ENCODE results near the gene PITPNC1. TPM values are rescaled to one million over a fixed set of nuclear protein-coding genes. Genes with fewer than 3 reads are reported as not detected.
A peak's percentile ranks its signal among the peaks of the same experiment; 100 is the strongest.

Gene PITPNC1
- total and polyA plus RNA-seq, 2 of the 13 experiments (the other 11 are each of a cell fraction or from before 2014, with no cell fraction given), result 4.1 to 5.7 TPM

DNA sequence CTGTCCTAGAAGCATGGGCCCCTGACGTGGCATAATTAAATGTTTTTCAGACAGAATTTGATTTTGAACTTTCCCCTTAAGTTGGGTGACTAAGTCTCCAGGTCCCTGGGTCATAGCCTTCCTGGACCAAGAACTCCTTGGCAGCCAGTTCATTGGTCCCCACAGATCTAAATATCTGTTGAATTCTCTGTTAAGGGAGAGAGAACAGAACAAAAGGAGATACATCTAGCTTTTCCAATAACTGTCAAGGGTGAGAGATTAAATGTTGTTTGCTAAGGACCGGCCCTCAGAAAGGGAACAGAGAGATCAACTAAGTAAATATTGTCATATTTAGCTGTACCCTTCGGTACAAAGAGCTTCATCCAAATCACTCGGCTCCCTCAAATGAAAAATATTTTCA, 262.5 kb downstream of the PITPNC1 start (continued):
- TF ChIP-seq, protein P1, sequence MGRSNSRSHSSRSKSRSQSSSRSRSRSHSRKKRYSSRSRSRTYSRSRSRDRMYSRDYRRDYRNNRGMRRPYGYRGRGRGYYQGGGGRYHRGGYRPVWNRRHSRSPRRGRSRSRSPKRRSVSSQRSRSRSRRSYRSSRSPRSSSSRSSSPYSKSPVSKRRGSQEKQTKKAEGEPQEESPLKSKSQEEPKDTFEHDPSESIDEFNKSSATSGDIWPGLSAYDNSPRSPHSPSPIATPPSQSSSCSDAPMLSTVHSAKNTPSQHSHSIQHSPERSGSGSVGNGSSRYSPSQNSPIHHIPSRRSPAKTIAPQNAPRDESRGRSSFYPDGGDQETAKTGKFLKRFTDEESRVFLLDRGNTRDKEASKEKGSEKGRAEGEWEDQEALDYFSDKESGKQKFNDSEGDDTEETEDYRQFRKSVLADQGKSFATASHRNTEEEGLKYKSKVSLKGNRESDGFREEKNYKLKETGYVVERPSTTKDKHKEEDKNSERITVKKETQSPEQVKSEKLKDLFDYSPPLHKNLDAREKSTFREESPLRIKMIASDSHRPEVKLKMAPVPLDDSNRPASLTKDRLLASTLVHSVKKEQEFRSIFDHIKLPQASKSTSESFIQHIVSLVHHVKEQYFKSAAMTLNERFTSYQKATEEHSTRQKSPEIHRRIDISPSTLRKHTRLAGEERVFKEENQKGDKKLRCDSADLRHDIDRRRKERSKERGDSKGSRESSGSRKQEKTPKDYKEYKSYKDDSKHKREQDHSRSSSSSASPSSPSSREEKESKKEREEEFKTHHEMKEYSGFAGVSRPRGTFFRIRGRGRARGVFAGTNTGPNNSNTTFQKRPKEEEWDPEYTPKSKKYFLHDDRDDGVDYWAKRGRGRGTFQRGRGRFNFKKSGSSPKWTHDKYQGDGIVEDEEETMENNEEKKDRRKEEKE (IDR thresholded peaks at IDR 0.05), result no peak
- no peak for TF ChIP-seq MAFK (conservative IDR thresholded peaks at IDR 0.05 in 1 of 2, IDR thresholded peaks at IDR 0.05 in 1 of 2; ENCODE audit: low read length in 2 of 2)
- no peak for TF ChIP-seq SMARCE1 (IDR thresholded peaks at IDR 0.05; ENCODE audit: borderline replicate concordance)
- TF ChIP-seq MXI1 (IDR thresholded peaks at IDR 0.05; ENCODE audit: borderline replicate concordance, low read depth, low read length), result no peak
- no peak; the same call in 1 of the 2 replicates for TF ChIP-seq ZBTB7A (CRISPR knock-in tag; IDR thresholded peaks at IDR 0.05)
- no peak for TF ChIP-seq PCBP1 (IDR thresholded peaks at IDR 0.05; ENCODE audit: borderline replicate concordance, low read depth, low read length)
- TF ChIP-seq RXRB (CRISPR knock-in tag; IDR thresholded peaks at IDR 0.05; ENCODE audit: borderline replicate concordance), result 0 out of 2 replicates have a peak, but pooled peaks have one; percentile 29
- no peak for TF ChIP-seq SNAPC2 (CRISPR knock-in tag; IDR thresholded peaks at IDR 0.05)
- TF ChIP-seq, protein P2, sequence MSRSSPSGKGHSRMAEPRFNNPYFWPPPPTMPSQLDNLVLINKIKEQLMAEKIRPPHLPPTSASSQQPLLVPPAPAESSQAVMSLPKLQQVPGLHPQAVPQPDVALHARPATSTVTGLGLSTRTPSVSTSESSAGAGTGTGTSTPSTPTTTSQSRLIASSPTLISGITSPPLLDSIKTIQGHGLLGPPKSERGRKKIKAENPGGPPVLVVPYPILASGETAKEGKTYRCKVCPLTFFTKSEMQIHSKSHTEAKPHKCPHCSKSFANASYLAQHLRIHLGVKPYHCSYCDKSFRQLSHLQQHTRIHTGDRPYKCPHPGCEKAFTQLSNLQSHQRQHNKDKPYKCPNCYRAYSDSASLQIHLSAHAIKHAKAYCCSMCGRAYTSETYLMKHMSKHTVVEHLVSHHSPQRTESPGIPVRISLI (CRISPR knock-in tag; IDR thresholded peaks at IDR 0.05; ENCODE audit: borderline replicate concordance), result no peak
- TF ChIP-seq KDM5B (CRISPR knock-in tag; IDR thresholded peaks at IDR 0.05; ENCODE audit: borderline replicate concordance), result no peak
- no peak for TF ChIP-seq ZNF225 (CRISPR knock-in tag; IDR thresholded peaks at IDR 0.05)
- TF ChIP-seq MAFG (CRISPR knock-in tag; IDR thresholded peaks at IDR 0.05), result no peak
- no peak for TF ChIP-seq SKI (IDR thresholded peaks at IDR 0.05; ENCODE audit: partially characterized antibody)
- TF ChIP-seq, protein P3, sequence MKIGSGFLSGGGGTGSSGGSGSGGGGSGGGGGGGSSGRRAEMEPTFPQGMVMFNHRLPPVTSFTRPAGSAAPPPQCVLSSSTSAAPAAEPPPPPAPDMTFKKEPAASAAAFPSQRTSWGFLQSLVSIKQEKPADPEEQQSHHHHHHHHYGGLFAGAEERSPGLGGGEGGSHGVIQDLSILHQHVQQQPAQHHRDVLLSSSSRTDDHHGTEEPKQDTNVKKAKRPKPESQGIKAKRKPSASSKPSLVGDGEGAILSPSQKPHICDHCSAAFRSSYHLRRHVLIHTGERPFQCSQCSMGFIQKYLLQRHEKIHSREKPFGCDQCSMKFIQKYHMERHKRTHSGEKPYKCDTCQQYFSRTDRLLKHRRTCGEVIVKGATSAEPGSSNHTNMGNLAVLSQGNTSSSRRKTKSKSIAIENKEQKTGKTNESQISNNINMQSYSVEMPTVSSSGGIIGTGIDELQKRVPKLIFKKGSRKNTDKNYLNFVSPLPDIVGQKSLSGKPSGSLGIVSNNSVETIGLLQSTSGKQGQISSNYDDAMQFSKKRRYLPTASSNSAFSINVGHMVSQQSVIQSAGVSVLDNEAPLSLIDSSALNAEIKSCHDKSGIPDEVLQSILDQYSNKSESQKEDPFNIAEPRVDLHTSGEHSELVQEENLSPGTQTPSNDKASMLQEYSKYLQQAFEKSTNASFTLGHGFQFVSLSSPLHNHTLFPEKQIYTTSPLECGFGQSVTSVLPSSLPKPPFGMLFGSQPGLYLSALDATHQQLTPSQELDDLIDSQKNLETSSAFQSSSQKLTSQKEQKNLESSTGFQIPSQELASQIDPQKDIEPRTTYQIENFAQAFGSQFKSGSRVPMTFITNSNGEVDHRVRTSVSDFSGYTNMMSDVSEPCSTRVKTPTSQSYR (CRISPR knock-in tag; IDR thresholded peaks at IDR 0.05; ENCODE audit: borderline replicate concordance), result no peak
- TF ChIP-seq ZNF816 (CRISPR knock-in tag; IDR thresholded peaks at IDR 0.05; ENCODE audit: borderline replicate concordance), result no peak
- 0 out of 2 replicates have a peak, but pooled peaks have one; percentile 30 for TF ChIP-seq SAP130 (CRISPR knock-in tag; IDR thresholded peaks at IDR 0.05; ENCODE audit: low read depth)
- TF ChIP-seq RBAK (CRISPR knock-in tag; IDR thresholded peaks at IDR 0.05), result no peak
- TF ChIP-seq ZNF3 (CRISPR knock-in tag; IDR thresholded peaks at IDR 0.05), result no peak
- TF ChIP-seq ZNF432 (CRISPR knock-in tag; IDR thresholded peaks at IDR 0.05; ENCODE audit: borderline replicate concordance), result no peak
- TF ChIP-seq, protein P4, sequence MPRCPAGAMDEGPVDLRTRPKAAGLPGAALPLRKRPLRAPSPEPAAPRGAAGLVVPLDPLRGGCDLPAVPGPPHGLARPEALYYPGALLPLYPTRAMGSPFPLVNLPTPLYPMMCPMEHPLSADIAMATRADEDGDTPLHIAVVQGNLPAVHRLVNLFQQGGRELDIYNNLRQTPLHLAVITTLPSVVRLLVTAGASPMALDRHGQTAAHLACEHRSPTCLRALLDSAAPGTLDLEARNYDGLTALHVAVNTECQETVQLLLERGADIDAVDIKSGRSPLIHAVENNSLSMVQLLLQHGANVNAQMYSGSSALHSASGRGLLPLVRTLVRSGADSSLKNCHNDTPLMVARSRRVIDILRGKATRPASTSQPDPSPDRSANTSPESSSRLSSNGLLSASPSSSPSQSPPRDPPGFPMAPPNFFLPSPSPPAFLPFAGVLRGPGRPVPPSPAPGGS (CRISPR knock-in tag; IDR thresholded peaks at IDR 0.05), result no peak
- no peak for TF ChIP-seq SATB2 (CRISPR knock-in tag; IDR thresholded peaks at IDR 0.05)
- TF ChIP-seq RORA (CRISPR knock-in tag; IDR thresholded peaks at IDR 0.05), result no peak
- no peak for TF ChIP-seq ZC3H13 (CRISPR knock-in tag; IDR thresholded peaks at IDR 0.05)
